HG03139 (cell line): ENCODE results near the gene RALGPS1.
"Not testable (repeated sequence)": the region's sequence is repeated elsewhere in the genome, so short reads cannot be mapped to it uniquely, and the experiment has no call there.

ENCODE experiments used
- ATAC-seq: cut with Tn5 transposase; IDR thresholded peaks from one replicate; pipeline ENCODE4 v1.9.1; 2021; ENCODE audit not compliant: unreplicated experiment

The RALGPS1 gene

DNA sequence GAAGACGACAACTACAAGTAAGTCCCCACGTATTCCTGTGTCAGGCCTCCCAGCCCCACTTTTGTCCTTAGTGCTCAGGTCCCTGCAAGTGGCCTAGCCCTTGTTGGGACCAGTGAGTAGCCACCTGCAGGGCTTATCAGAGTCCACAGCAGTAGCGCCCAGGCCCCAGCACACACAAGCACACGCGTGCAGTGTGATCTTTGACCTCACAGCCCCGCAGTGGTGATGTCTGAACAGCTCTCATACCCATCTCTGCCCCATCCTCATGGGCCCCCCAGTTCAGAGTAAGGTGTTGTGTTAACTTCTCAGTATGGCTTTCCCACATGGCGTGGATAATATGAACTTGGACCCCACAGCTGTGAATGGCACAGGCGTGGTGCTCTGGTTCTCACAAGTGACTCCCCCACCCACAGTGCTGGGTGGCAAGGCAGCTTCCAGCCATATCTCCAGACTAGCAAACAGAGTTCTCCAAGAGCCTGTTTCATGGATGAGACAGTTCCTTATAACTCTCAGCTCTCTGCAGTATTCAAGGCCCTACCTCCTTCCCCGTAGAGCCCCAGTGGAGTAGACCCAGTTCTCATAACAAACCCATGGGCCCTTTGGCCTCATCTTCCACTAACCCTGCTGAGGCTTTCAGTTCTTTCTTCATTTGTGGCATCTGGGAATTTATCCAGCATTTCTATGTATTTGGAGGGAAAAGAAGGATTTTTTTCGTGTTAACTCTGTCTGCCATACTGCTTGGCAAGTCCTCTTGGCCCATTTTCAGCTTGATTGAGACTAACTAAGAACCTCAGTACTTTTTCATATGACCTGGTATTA is 254.4 kb downstream of the RALGPS1 start:
- ATAC-seq: no peak

- no peak for ATAC-seq
These were observed 254.9 kb downstream of the RALGPS1 start for GRCh38 chr9:127169575-127169883.

- ATAC-seq: no peak
These were observed 255.5 kb downstream of the RALGPS1 start for GRCh38 chr9:127170103-127170502.

DNA sequence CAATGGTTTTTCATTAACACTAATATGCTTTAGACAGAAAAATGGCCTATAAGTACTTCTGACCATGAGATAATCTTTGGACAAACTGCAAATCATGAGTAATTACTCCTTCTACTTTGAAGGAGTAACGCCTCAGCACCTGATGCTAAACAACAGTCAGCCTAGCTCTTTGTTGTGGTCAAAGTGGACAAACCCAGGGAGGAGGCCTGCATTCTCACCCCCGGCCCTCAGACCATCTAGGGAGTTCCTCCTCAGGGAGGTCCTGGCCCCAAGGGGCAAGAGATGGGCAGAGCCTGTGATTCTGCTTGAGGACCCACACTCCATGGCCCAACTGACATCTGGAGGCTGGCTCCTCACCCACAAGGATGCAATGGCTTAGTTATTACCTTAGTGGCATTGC is 256.1 kb downstream of the RALGPS1 start:
- ATAC-seq: no peak

DNA sequence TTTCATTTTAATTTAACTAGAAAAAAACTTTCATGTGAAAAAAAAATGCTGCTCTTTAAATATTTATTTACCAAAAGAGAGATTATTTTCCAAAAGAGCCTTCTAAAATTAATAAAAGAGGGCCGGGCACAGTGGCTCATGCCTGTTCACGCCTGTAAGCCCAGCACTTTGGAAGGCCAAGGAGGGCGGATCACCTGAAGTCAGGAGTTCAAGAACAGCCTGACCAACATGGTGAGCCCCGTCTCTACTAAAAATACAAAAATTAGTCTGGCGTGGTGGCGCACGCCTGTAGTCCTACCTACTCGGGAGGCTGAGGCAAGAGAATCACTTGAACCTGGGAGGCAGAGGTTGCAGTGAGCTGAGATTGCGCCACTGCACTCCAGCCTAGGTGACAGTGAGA is 256.8 kb downstream of the RALGPS1 start:
- not testable (repeated sequence) for ATAC-seq

DNA sequence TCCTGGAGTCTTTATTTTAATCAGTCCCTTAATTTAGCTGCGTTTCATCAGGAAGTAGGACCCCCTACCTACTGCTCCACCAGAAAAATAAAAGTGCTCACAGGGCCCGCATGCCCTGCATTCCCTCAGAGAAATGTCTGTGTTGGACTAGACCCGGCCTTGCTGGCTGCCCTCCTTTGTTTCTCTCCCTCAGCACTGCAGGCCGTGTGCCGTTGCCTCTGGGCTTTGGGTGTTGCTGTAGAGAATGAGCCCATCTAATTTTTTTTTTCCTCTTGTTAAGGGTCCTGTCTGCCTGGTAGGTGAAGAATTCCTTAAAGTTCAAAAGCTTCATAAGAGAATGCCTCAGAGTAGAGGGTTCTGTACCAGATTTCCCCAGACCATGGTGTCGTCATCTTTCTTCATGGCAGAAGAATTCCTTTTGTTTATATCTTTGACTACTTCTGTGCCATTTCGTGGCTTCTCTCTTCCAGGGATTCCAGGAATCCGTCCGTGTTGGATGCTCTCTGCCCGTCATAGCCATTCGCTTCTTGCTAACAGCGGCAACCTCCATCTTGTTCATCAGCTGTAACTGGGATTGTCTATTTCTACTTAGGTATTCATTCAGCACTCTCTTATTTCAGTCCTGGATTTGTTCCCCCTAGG is 257.6 kb downstream of the RALGPS1 start:
- ATAC-seq: no peak

- ATAC-seq: no peak
These were observed 258.5 kb downstream of the RALGPS1 start for GRCh38 chr9:127173063-127173462.

DNA sequence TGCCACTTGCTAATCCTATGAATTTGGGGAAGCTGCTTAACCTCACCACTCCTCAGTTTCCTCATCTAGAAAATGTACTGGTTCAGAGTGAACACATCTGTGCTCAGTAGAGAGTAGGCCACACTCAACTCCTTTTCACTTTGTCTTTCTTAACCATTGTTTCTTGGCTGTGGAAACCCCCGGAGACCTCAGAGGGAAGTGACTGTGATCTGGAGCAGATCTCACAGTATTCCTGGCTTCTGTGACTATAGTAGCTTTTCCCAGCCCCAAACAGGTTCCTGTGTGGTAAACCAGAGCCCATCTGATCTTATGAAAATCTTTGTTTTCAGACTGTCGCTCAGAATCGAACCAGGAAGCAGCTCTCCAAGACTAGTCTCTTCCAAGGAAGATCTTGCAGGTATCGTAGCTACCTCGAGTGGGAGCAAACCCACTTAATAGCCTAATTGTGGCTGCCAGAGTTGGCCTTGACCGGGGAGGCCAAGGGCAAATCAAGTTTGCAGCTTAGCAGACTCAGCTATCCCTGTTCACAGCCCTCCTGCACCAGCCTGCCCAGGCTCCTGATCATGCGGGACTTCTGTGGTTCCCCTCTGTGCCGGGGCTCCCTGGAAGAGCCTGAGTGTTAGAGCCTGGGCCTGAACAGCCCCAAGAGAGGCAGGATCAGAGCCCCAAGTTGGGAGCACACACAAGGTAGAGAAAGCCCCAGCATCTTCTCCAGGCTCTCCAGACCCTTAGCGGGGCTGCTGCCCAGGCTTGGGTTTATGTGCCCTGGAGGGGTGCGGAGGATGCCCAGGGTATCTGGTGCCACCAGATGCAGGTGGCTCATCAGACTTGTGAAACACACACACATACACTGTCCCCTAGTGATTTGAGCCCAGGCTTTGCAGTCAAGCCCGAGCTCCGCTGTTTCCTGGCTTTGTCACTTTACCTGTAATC is 260.1 kb downstream of the RALGPS1 start:
- ATAC-seq: no peak

DNA sequence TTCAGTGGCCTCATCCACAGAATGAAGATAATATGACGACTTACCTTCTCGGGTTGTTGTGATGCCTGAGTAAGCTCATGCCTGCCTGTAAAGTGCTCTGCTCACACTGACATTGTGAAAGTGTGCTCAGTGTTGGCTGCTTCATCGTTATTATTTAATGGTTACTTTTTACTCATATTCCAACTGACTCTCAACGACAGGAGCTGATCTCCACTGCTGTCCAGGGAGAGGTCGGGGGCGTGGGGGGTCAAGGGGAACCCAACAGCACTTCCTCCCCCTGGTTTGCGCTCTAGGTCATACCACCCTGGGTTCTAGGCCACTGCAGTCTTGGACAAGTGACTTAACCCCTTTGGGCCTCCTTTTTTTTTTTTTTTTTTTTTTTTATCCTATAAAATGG is 260.7 kb downstream of the RALGPS1 start:
- ATAC-seq: no peak

GRCh38 chr9:127175764-127176163 is 261.2 kb downstream of the RALGPS1 start:
- no peak for ATAC-seq

GRCh38 chr9:127176631-127177030 is 262.0 kb downstream of the RALGPS1 start:
- ATAC-seq: no peak

DNA sequence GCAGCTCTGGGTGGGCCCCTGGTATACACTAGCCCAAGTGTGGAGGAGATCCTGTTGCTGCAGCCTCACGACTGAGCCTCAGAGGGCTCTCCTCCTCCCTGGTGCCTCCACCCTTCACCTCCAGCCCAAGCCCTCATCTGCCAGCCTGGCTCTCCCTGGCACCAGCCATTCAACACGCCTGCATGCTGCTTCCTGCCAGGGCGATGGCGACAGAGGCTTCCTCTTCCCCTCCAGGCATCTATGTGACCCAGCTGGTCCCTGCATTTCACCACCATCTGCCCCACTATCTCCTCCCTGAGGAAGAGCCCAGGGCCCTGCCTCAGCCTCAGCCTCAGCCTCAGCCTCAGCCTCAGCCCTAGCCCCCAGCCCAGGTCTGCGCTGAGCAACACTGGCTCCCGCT is 262.6 kb downstream of the RALGPS1 start:
- no peak for ATAC-seq

DNA sequence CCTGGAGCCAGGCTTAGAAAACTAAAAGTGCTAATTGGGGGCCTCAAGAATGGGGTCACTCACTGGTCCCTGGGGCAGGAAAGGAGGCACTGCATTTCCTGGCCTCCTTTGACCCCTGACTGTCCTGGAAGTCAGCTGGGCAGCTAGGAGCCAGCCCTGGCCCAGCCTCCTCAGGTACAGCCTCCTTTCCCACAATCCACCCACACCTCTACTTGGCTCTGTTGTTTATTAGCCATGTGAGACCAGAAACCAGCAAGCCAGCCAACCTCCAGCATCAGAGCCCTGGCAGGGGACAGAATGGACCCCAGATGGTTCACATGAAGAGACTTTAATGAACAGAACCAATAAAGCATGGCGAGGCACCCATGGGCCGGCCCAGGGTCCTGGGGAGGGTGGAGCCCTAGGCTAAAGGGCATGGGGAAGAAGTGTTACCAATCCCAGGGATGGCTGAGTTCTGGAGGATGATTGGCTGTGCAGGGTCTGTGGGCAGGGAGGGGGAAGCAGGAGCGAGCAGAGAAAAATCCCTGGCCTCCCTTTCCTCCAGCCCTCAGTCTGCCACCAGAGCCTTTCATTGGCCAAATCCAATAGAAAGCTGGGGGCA is 263.2 kb downstream of the RALGPS1 start:
- no peak for ATAC-seq

- no peak for ATAC-seq
These were observed 264.4 kb downstream of the RALGPS1 start for GRCh38 chr9:127178686-127179632.

DNA sequence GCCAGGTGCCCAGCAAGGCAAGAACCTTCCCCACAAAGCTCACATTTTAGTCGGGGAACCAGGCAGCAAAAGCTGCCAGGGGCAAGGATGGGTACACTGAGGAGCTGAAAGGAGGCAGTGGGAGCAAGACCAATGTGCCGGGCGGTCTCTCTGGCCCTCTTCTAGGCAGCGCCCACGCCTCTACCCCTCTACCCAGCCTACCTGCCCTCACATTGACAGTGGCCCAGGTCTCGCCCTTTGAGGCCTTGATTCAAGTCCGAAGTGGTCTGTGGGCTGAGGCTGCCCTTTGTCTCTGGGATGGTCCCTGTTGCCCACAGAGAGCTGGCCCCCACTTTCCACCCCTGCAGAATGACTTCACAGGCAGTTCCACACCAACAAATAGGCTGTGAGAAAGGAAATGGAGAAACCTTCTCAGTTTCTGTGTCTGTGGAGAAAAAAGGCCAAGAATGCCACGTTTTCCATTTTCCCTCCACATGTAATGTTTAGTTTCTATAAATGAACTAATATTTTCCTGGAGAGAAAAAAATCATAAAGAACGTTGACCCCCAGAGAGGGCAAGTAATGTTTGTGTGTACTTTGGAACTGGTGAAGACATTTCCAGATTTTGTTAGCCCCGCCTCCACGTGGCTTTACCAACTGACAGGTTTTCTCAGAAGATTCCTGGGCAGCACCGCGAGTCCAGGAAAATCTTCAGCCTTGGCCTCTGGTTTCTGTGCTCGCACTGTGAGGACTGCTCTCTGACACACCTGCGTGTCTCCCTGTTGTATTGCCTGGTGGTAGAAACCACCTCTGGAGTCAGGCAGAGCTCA is 265.3 kb downstream of the RALGPS1 start:
- no peak for ATAC-seq

- ATAC-seq: no peak
These were observed 266.1 kb downstream of the RALGPS1 start for GRCh38 chr9:127180457-127181314.

- no peak for ATAC-seq
These were observed 266.7 kb downstream of the RALGPS1 start for GRCh38 chr9:127181315-127181580.

DNA sequence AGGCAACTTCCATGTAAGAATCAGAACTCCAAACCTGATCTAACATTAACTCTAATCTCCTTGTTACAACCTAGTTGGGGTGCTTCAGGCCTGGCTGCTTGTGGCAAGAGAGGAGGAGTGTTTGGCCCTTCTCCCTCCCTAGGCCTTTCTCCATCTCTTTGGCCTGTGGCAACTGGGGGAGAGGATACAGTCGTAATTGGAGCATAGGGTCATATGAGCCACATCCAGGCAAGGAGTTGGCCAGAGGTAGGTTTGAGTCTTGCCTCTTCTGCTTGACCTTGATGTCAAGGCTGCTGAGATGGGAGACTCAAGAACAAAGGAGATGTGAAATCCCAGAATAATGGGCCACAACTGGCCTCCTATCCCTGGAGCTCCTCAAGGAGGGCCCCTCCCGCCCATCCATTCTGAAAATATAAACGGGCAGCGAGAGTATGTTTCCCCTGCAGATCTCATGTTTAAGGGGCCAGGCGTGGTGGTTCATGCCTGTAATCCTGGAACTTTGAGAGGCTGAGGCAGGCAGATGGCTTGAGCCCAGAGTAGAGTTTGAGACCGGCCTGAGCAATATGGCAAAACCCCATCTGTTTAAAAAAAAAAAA is 267.1 kb downstream of the RALGPS1 start:
- ATAC-seq: no peak
